Activated CD4-positive, alpha-beta T cell treated with anti-CD3 and anti-CD28 coated beads, Interleukin-2, amount 50 U/mL, for 16 hours (primary cell): Measurements from ENCODE around the gene C2orf92.
"Not testable (repeated sequence)": the region's sequence is repeated elsewhere in the genome, so short reads cannot be mapped to it uniquely, and the experiment has no call there.

Experiments
- DNase-seq: peaks from one replicate; pipeline ENCODE4 v3.0.0-alpha.2; 2020

The C2orf92 gene

DNA sequence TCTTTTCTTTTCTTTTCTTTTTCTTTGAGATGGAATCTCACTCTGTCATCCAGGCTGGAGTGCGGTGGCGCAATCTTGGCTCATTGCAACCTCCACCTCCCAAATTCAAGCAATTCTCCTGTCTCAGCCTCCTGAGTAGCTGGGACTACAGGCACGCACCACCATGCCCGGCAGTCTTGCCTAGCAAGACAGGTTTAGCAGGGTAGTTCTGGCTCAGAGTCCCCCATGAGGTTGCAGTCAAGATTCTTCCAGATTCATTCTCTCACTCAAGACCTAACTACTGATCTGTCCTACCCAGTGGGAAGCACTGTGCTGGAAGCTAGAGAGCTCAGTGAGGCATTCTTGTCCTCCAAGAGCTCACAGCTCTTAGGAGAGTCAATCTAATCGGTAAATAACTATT, 26.2 kb downstream of the C2orf92 start:
- DNase-seq: no peak

- DNase-seq: peak; percentile 93
Measured at GRCh38 chr2:97697252-97698235, 28.0 kb downstream of the C2orf92 start.

GRCh38 chr2:97698530-97698929, 29.0 kb downstream of the C2orf92 start:
- no peak for DNase-seq

DNA sequence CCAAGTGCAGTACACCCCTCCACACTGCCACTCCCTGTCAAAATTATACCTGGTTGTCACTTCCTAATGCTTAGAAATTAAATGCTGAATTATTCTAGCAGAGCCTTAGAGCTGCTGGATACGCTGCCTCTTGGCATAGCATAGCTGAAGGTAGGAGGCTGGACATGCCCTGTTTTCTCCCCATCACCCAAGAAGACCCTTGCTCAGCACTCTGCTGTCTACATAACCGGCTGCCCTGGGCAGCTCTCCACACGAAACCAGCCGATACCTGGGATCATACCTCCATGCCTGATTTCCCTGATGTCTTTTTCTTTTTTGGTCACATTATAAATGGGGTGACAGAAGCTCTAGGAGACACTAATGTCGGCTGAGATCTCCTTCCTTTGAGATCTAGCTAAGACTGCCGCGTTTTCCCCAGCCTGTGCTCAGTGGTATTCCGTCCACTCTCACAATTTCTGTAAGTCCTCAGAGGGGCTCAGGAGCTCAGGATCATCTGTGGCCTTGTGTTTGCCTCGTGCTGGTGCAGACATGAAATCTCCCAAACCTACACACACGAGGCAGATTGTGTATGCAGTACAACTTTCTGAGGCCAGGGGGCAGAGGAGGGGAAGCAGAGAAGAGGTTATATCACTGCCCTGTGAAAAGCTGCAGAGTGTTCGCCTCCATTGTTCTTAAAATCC, 30.4 kb downstream of the C2orf92 start:
- DNase-seq: peak; percentile 71

DNA sequence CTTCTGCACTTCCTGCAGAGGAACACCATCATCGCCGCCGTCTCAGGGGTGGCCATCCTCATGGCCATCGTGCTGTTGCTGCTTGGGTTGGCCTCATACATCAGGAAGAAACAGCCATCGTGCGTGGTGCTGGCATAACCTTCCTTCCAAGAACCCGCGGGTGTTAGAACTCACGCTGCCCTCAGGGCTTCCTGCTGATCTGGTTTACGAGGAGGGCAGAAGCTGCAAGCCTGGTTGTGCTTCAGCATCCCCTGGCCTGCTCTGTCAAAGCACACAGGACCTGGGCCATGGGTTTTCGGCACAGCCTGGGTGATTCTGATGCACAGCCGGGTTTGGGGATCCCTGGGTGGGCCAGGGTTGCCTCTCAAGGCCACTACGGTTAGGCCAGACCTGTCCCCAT, 31.7 kb downstream of the C2orf92 start:
- DNase-seq: no peak

- DNase-seq: no peak
Measured at GRCh38 chr2:97701851-97702465, 32.4 kb downstream of the C2orf92 start.

DNA sequence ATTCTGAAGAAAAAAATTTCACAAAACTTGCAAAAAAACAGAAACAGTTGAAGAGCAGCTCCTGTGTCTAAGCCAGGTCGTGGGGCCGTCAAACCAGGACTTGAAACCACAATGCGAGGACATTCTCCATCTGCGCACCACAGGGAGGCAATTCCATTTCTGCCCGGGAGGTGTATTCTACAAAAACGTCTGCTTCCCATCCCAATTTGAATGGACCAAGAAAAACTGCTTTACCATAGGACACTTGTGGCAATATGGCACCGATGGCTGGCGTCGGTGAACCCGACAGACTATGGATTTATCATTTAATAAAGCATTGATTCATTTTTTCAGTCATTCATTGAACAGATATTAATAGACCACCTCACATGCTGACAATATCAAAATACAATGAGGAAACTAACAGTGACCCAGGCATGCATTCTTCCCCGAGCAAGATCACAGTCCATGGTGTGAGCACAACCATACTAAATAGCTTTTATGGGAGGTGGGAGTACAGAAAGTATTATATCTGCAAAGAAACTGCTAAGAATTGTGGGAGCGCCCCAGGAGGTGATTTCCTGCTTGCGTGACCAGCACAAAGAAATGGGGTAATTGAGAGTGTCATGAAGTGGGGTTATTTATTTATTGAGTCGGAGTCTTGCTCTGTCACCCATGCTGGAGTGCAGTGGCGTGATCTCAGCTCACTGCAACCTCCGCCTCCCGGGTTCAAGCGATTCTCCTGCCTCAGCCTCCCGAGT, 33.4 kb downstream of the C2orf92 start:
- DNase-seq: no peak

DNA sequence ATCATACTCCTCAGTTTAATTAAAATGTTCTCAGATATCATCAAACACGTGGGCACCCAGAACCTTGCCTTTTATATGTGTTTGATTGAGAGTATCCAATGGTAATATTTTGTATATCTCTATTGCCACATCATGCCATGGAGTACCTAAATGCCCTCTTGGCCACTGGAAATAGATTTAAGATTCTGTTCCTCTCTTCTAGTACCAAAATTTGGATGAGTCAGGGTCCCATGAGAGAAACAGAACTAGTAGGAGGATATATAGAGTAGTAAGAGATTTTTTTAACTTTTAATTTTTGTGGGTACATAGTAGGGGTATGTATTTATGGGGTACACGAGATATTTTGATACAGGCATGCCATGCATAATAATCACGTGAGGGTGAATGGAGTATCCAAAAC, 34.2 kb downstream of the C2orf92 start:
- DNase-seq: no peak

- no peak for DNase-seq
Measured at GRCh38 chr2:97704989-97705388, 35.5 kb downstream of the C2orf92 start.

DNA sequence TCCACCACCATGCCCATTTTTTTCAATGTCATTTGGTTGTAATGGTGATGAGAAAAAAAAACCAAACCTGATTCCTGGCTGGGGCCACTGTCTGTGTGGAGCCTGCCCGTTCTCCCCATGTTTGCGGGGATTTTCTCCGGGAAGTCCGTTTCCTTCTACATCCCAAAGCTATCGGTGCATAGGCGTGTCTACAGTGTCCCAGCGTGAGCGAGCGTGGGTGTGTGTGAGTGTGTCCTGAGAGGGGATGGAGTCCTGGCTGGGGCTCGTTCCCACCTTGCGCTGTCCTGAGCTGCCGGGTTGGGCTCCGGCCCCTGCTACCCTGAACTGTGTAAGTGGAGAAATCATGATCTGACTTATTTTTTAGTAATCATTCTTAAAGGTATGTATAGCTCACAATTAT, 36.6 kb downstream of the C2orf92 start:
- no peak for DNase-seq

- no peak for DNase-seq
Measured at GRCh38 chr2:97706708-97707345, 37.3 kb downstream of the C2orf92 start.

DNA sequence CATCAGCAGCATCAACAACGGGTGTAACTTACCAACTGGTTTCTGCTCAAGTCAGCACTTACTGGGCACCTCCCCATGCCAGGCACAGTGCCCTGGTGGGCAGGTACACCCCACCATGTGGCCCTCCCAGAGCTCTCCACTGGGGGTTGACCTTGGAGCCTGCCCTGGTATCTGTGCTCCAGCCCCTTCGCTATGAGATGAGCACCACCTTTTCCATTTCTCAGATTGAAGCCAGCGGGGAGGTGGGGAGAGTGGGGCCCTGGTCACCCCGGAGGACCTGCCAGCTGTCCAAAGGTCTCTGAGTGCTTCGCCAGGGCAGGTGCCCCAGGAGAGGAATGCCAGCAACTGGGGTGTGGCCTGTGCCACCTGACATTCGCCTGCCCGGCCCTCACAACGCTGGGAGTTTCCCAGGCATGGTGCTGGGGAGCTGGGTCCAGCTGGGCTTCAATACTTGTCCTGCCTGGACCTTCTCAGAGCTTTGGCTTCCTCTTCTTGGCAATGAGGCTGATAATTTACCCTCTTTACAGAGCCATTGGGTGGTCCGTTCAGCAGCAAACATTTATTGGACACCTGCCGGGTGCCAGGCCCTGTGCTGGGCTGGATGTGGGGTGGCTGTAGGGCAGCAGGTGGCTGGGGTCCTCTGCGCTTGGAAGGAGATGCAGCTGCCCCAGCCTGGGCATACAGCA, 38.0 kb downstream of the C2orf92 start:
- DNase-seq: no peak

DNA sequence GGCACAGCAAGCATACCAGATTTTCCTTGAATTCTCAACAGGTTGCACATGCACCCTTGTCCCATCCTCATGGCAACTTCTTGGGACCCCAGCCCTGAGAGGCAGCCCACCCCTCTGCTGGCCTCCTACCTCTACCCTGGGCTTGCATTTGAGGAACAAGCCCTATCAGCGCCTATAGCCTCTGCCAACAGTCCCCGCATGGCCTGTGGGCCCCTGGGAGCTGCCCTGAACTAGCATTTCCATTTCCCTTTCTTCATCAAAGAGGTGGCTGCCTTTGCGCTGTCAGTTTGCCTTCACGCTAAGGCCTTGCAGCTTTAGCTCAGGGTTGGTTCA, 38.5 kb downstream of the C2orf92 start:
- DNase-seq: no peak

DNA sequence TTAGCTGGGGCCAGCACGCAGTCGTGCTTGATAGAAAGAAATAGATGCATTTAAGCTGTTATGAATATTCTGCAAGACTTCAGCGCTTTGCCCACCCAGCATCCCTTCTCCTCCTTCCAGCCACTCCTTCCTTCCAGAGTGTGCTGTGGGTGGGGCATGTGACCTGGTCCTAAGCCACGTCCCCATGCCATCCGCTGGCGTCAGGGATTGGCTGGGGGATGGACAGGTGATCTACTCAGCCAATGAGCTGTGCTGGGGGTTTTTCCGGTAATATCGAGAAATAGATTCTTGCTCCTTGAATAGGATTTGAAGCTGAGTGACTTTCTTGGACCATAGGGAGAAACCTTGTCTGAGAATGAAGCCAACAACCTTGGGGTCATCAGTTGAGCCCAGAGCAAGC, 39.1 kb downstream of the C2orf92 start:
- DNase-seq: no peak

- DNase-seq: no peak
Measured at GRCh38 chr2:97711394-97711711, 41.8 kb downstream of the C2orf92 start.

DNA sequence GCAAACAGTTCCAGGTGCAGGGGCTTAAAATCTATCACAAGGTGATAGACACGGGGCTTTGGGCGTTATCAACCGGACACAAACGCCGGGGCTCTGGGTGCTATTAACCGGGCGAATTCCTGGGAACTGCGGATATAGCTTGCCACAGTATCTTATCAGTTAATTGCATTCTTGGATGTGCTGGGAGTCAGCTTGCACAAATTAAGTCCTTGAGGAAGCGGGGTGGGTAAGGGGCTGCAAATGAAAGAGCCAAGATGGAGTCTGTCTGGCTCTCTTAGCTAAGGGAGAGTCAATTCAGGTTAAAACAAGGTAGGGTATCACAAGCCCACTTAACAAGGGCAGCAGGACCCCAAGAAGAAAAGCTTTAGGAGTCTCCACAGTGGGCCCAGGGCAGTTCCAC, 42.7 kb downstream of the C2orf92 start:
- not testable (repeated sequence) for DNase-seq

- peak; percentile 43 for DNase-seq
Measured at GRCh38 chr2:97712693-97713295, 43.3 kb downstream of the C2orf92 start.

- peak; percentile 84 for DNase-seq
Measured at GRCh38 chr2:97713296-97714083, 44.0 kb downstream of the C2orf92 start, which contains the start of gene ZAP70. Gene ZAP70, plus strand, starts transcription at chr2:97713576. Its CDS starts 10,461 bp downstream, at chr2:97724037.

DNA sequence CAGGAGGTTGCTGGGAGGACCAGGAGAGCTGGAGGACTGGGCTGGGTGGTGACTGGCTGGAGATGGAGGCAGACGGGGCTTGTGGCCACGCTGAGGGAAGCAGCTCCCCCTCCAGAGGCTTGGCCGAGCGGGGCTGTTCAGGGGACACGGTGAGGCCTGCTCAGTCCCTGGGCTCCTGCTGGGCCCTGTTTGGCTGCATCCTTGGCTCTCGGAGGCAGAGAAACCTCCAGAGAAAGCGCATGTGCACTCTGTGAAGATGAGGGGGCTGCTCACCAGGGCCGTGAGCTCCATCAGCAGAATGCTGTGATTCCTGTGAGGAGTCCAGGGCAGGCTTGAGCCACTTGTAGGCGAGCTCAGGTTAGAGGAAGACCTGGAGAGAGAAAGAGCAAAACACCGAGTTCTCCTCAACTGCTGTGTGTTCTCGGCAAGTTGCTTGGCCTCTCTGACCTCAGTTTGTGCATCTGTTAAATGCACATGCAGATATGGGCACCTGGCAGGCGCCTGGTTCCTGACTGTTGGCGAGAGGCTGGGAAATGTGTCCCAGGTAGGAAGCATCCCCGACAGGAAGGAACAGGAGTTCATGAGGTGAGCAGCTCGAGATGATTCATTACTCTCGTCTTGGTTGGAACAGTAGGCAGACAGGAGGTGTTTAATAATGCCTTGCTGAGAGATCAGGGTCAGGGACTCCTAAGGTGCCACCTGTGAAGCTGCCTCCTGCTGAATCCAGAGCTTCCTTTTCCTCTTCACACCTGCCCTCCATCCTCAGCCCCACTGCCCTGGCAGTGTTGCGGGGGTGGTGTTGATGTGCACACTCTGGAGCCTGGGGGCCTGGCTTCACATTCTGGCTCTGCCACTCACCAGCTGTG, 44.8 kb downstream of the C2orf92 start:
- peak; percentile 52 for DNase-seq
